ENCODE measurements around the gene CAVIN4.

DNA sequence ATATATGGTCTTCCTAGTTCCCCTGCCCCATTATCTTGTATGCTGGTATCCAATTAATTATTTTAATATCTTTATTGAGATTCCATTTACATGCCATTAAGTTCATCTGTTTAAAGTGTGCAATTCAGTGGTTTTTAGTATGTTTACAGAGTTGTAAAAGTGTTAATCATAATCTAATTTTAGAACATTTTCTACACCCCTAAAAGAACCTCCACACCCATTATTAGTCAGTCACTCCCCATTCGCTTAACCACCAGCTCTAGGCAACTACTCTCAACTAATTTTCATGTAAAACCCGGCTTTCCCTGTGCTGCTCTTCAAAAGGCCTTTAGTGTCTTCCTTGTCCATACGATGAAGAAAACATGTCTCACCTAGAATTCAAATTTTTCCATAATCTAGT lies 20.8 kb upstream of the CAVIN4 start:
- TF ChIP-seq, protein P1, sequence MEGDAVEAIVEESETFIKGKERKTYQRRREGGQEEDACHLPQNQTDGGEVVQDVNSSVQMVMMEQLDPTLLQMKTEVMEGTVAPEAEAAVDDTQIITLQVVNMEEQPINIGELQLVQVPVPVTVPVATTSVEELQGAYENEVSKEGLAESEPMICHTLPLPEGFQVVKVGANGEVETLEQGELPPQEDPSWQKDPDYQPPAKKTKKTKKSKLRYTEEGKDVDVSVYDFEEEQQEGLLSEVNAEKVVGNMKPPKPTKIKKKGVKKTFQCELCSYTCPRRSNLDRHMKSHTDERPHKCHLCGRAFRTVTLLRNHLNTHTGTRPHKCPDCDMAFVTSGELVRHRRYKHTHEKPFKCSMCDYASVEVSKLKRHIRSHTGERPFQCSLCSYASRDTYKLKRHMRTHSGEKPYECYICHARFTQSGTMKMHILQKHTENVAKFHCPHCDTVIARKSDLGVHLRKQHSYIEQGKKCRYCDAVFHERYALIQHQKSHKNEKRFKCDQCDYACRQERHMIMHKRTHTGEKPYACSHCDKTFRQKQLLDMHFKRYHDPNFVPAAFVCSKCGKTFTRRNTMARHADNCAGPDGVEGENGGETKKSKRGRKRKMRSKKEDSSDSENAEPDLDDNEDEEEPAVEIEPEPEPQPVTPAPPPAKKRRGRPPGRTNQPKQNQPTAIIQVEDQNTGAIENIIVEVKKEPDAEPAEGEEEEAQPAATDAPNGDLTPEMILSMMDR (conservative IDR thresholded peaks at IDR 0.05; ENCODE audit: low read depth, low read length), result no peak
- TF ChIP-seq EZH2phosphoT487 (IDR thresholded peaks at IDR 0.05; ENCODE audit: borderline replicate concordance, low read length), result no peak
- TF ChIP-seq EZH2 (IDR thresholded peaks at IDR 0.05; ENCODE audit: low read length, unreplicated experiment), result no peak
